IMR-90 (cell line): ENCODE measurements around the gene HUWE1. TPM values are rescaled to one million over a fixed set of nuclear protein-coding genes. Genes with fewer than 3 reads are reported as not detected.

ENCODE experiments used
- ATAC-seq: fragments of 200-7000 bp; cut with Tn5 transposase; 2 replicates; pipeline ENCODE4 v1.9.1; 2020; ENCODE audit warnings: low read depth, mild to moderate bottlenecking, moderate library complexity
- BruUV-seq: library from RNA; stranded (reverse); fragments of 400-500 nt; replicated peaks from 2 replicates; lab custom pipeline; 2021; lab: Mats Ljungman, UMichigan
- CTCF ChIA-PET: fragments of 300-600 bp; formaldehyde crosslinking; extraction: SDS; loops from one replicate; lab custom pipeline; 2021; ENCODE audit warnings: antibody characterized with exemption; lab: Yijun Ruan, JAX
- POLR2A ChIA-PET: fragments of 300-600 bp; sonication (Branson Sonifier 250); formaldehyde crosslinking; loops from one replicate; lab custom pipeline; 2022; ENCODE audit warnings: antibody characterized with exemption; ENCODE audit not compliant: unreplicated experiment; lab: Charles Lee
- DNase-seq: peaks from one replicate; pipeline ENCODE4 v3.0.0; 2013
- H2AFZ ChIP-seq: replicated peaks from 2 replicates; pipeline ENCODE3; 2013; ENCODE audit warnings: low read length, mild to moderate bottlenecking; ENCODE audit not compliant: poor library complexity
- H2AK5ac ChIP-seq: 2 replicates; pipeline ENCODE4 v1.6.1; 2013; ENCODE audit warnings: low read depth, low read length, inconsistent platforms
- H2AK9ac ChIP-seq: replicated peaks from 2 replicates; pipeline ENCODE3; 2013; ENCODE audit warnings: mild to moderate bottlenecking, low read depth, low read length, moderate library complexity; ENCODE audit not compliant: poor library complexity
- H2BK120ac ChIP-seq: 2 replicates; pipeline ENCODE4 v1.6.1; 2013; ENCODE audit warnings: low read depth, low read length, inconsistent platforms
- H2BK15ac ChIP-seq: 3 replicates; pipeline ENCODE4 v1.6.1; 2013; ENCODE audit warnings: low read depth, low read length, inconsistent platforms
- H2BK20ac ChIP-seq: 2 replicates; pipeline ENCODE4 v1.6.1; 2013; ENCODE audit warnings: low read depth, mild to moderate bottlenecking, inconsistent platforms, low read length, moderate library complexity
- H2BK5ac ChIP-seq: 2 replicates; pipeline ENCODE4 v1.6.1; 2013; ENCODE audit warnings: mild to moderate bottlenecking, low read depth, low read length, inconsistent platforms; ENCODE audit not compliant: poor library complexity, severe bottlenecking
- H3K14ac ChIP-seq: replicated peaks from 2 replicates; pipeline ENCODE4 v1.6.1; 2013; ENCODE audit warnings: low read depth, low read length, inconsistent platforms
- H3K18ac ChIP-seq: 2 replicates; pipeline ENCODE4 v1.6.1; 2013; ENCODE audit warnings: low read depth, low read length, control low read depth
- H3K23ac ChIP-seq: 2 replicates; pipeline ENCODE4 v1.6.1; 2013; ENCODE audit warnings: low read depth, low read length, inconsistent platforms
- H3K27ac ChIP-seq: 2 replicates; pipeline ENCODE4 v1.5.1; 2013; ENCODE audit warnings: mild to moderate bottlenecking, control low read depth, low read length; ENCODE audit not compliant: insufficient read depth
- H3K27me3 ChIP-seq: 2 replicates; pipeline ENCODE4 v1.6.1; 2013; ENCODE audit warnings: low read length; ENCODE audit not compliant: control insufficient read depth, insufficient read depth
- H3K36me3 ChIP-seq: 2 replicates; pipeline ENCODE4 v1.6.1; 2013; ENCODE audit warnings: low read length, mixed read lengths; ENCODE audit not compliant: control insufficient read depth, insufficient read depth
- H3K4ac ChIP-seq: 2 replicates; pipeline ENCODE4 v1.6.1; 2013; ENCODE audit warnings: low read depth, low read length, inconsistent platforms
- H3K4me1 ChIP-seq: 2 replicates; pipeline ENCODE4 v1.6.1; 2013; ENCODE audit warnings: low read length, mixed read lengths; ENCODE audit not compliant: control insufficient read depth, insufficient read depth
- H3K4me2 ChIP-seq: 2 replicates; pipeline ENCODE4 v1.6.1; 2013; ENCODE audit warnings: low read depth, mild to moderate bottlenecking, control low read depth, low read length, moderate library complexity
- H3K4me3 ChIP-seq: 2 replicates; pipeline ENCODE4 v1.5.1; 2013; ENCODE audit warnings: low read depth, mild to moderate bottlenecking, control low read depth, low read length, moderate library complexity; ENCODE audit not compliant: insufficient read depth
- H3K56ac ChIP-seq: 2 replicates; pipeline ENCODE4 v1.6.1; 2013; ENCODE audit warnings: low read length, inconsistent platforms; ENCODE audit not compliant: insufficient read depth; ENCODE audit errors: extremely low read depth
- H3K79me1 ChIP-seq, 2 experiments: 2 replicates each; pipeline ENCODE4 v1.6.1; 2013; ENCODE audit warnings: low read length in 2 of 2, inconsistent platforms in 1 of 2, low read depth in 1 of 2
- H3K9ac ChIP-seq: 2 replicates; pipeline ENCODE4 v1.6.1; 2013; ENCODE audit warnings: low read depth, low read length, control low read depth
- H3K9me1 ChIP-seq: 2 replicates; pipeline ENCODE4 v1.6.1; 2013; ENCODE audit warnings: low read length, inconsistent platforms; ENCODE audit not compliant: insufficient read depth
- H3K9me3 ChIP-seq: 2 replicates; pipeline ENCODE4 v1.6.1; 2013; ENCODE audit warnings: low read length; ENCODE audit not compliant: control insufficient read depth, insufficient read depth
- H4K20me1 ChIP-seq: 2 replicates; pipeline ENCODE4 v1.6.1; 2013; ENCODE audit warnings: low read length, inconsistent platforms; ENCODE audit not compliant: insufficient read depth
- H4K5ac ChIP-seq: 2 replicates; pipeline ENCODE4 v1.6.1; 2013; ENCODE audit warnings: mild to moderate bottlenecking, low read depth, low read length, control low read depth
- H4K8ac ChIP-seq, 2 experiments: 2 replicates each; pipeline ENCODE4 v1.6.1; 2013; ENCODE audit warnings: low read depth in 2 of 2, low read length in 2 of 2, control low read depth in 1 of 2, inconsistent platforms in 1 of 2
- H4K91ac ChIP-seq: 2 replicates; pipeline ENCODE4 v1.6.1; 2013; ENCODE audit warnings: low read depth, low read length, inconsistent platforms; ENCODE audit not compliant: insufficient read depth
- BHLHE40 ChIP-seq: fragments of 150-350 bp; IDR thresholded peaks from 2 replicates; pipeline ENCODE4 v1.6.1; 2016; ENCODE audit warnings: mild to moderate bottlenecking, low read depth, low read length
- CEBPB ChIP-seq: IDR thresholded peaks from 2 replicates; pipeline ENCODE4 v1.6.1; 2012; ENCODE audit warnings: low read depth, low read length, improper control_type of control experiment
- CHD1 ChIP-seq: IDR thresholded peaks from 2 replicates; pipeline ENCODE4 v1.6.1; 2012; ENCODE audit warnings: low read depth, low read length, improper control_type of control experiment
- FOS ChIP-seq: fragments of 150-350 bp; IDR thresholded peaks from 2 replicates; pipeline ENCODE4 v1.6.1; 2016; ENCODE audit warnings: low read depth, low read length
- MXI1 ChIP-seq: IDR thresholded peaks from 2 replicates; pipeline ENCODE4 v1.6.1; 2012; ENCODE audit warnings: low read depth, mild to moderate bottlenecking, low read length, moderate library complexity, borderline replicate concordance
- NFE2L2 ChIP-seq: fragments of 150-350 bp; IDR thresholded peaks from 2 replicates; pipeline ENCODE4 v1.6.1; 2016; ENCODE audit warnings: low read depth, mild to moderate bottlenecking, low read length
- POLR2A ChIP-seq: IDR thresholded peaks from 2 replicates; pipeline ENCODE4 v1.6.1; 2012; ENCODE audit warnings: mild to moderate bottlenecking, low read depth, low read length
- RAD21 ChIP-seq: IDR thresholded peaks from 2 replicates; pipeline ENCODE4 v1.6.1; 2012; ENCODE audit warnings: low read length, improper control_type of control experiment
- RCOR1 ChIP-seq: IDR thresholded peaks from 2 replicates; pipeline ENCODE4 v1.6.1; 2012; ENCODE audit warnings: mild to moderate bottlenecking, low read length, improper control_type of control experiment; ENCODE audit not compliant: insufficient replicate concordance
- RFX5 ChIP-seq: IDR thresholded peaks from 2 replicates; pipeline ENCODE4 v1.8.0; 2012; ENCODE audit warnings: low read depth, mild to moderate bottlenecking, low read length, moderate library complexity
- SMC3 ChIP-seq: fragments of 150-350 bp; IDR thresholded peaks from 2 replicates; pipeline ENCODE4 v1.6.1; 2016; ENCODE audit warnings: low read depth, mild to moderate bottlenecking, antibody characterized with exemption, low read length, moderate library complexity
- WGBS, 2 experiments: methylation state at CpG; one replicate each; pipeline versions ENCODE4 v1.1.5 to v1.1.7; 2013; ENCODE audit warnings: missing lambda C conversion rate in 2 of 2; ENCODE audit not compliant: insufficient read length in 1 of 2; ENCODE audit errors: extremely low coverage in 2 of 2; 5-methylcytosine and 5-hydroxymethylcytosine counted together
- dilution Hi-C: fragments of 300-500 bp; cut with HindIII; formaldehyde crosslinking; loops from one replicate; pipeline ENCODE4 v1.14.3; 2018; ENCODE audit warnings: low sequenced_read_pairs; ENCODE audit not compliant: unreplicated experiment
- in situ Hi-C: fragments of 300-500 bp; cut with MboI; formaldehyde crosslinking; loops from 3 replicates; pipeline ENCODE4 v1.14.3; 2019; ENCODE audit warnings: low sequenced_read_pairs, inconsistent platforms, mixed read lengths
- intact Hi-C: fragments of 100-400 bp; cut with micrococcal nuclease; formaldehyde crosslinking; loops from 2 replicates; pipeline ENCODE4 v1.10.0; 2022
- polyA plus RNA-seq, 3 experiments: library from polyadenylated mRNA; depleted of rRNA; stranded (reverse); fragments of >200 nt; gene quantifications; 2 replicates each; pipeline ENCODE4 v1.2.3, GENCODE V29; 2012; ENCODE audit warnings: low replicate concordance in 1 of 3
- total RNA-seq: library from RNA; depleted of rRNA; stranded (reverse); fragments of >200 nt; gene quantifications from 2 replicates; pipeline ENCODE4 v1.2.3, GENCODE V29; 2012

The HUWE1 gene
- total and polyA plus RNA-seq, 2 of the 4 experiments (the other 2 are of a cell fraction): 47.6 to 57.7 TPM

DNA sequence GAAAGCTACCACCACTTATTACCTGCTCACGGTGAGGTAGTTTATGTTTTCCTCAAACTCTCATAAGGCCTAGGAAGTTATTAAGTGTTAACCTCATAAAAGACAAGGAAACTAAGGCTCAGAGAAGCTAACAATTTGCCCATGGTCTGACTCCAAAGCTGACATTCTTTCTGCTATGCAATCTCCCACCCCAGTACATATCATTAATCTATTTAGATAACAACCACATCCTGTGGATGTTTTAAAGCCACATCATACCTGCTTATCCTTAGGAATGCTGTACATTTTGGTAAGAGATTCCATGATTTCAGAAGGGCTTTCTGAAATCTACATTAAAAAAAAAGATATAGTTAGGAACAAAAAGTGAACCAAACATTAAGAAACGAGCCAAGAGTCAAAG is 55.4 kb downstream of the HUWE1 start:
- Histone ChIP-seq H2AK9ac (no peak overlapping the region), H3K27ac (no peak overlapping the region; the same call in 1 of the 2 replicates), H3K27me3 (peaks cover 3% of the 10 kb centered on the region), H3K23ac (no peak overlapping the region), H3K56ac (no peak overlapping the region), H4K8ac (0 out of 4 replicates have a peak overlapping the region, but pooled peaks of 1 of the 2 experiments have one; percentile 34), H2BK120ac (peak overlapping the region; percentile 38; the same call in 1 of the 2 replicates), H3K4ac (peak overlapping the region; percentile 29; the same call in 1 of the 2 replicates), H3K9me1 (0 out of 2 replicates have a peak, but pooled peaks cover 2% of the 10 kb centered on the region), H3K9me3 (no peaks in the 10 kb centered on the region), H2BK15ac (0 out of 3 replicates have a peak overlapping the region, but pooled peaks have one; percentile 21), H3K14ac (0 out of 2 replicates have a peak overlapping the region, but pooled peaks have one; percentile 46), H4K91ac (no peak overlapping the region), H2AFZ (no peak overlapping the region), H3K4me2 (peak overlapping the region; percentile 45; the same call in 1 of the 2 replicates), H2BK5ac (peak overlapping the region; percentile 59), H2BK20ac (peak overlapping the region; percentile 47; the same call in 1 of the 2 replicates), H2AK5ac (no peak overlapping the region), H4K5ac (no peak overlapping the region), H3K9ac (no peak overlapping the region; the same call in 1 of the 2 replicates), H3K4me3 (no peak overlapping the region), H4K20me1 (peaks cover 10% of the 10 kb centered on the region; the same call in 1 of the 2 replicates), H3K79me1 (peaks cover 9 to 18% of the 10 kb centered on the region in 2 experiments; a peak in 3 of 4 replicates), H3K36me3 (peaks cover 24% of the 10 kb centered on the region), H3K18ac (peak overlapping the region; percentile 59), H3K4me1 (peaks cover 10% of the 10 kb centered on the region)
- peak; percentile 57 for ATAC-seq
- BruUV-seq: no TSS peak
- CTCF ChIA-PET: interaction anchor here (0.5 to 0.9 kb wide), 4 partner anchors 14 to 411 kb away, joined by 3 to 6 read pairs (median 4); no protein-coding TSS in a partner anchor
- in situ Hi-C loops (no loop called here), dilution Hi-C loops (no loop called here), intact Hi-C loops (loop anchor here (5.0 kb wide), 1 partner anchor 34 kb away; no protein-coding TSS in a partner anchor)
- POLR2A ChIA-PET: no interaction called here
- TF ChIP-seq NFE2L2: no peak
- TF ChIP-seq POLR2A: no peak
- no peak for TF ChIP-seq SMC3
- no peak for TF ChIP-seq CHD1
- no peak for TF ChIP-seq RFX5
- no peak for TF ChIP-seq RAD21
- TF ChIP-seq RCOR1: no peak
- no peak for TF ChIP-seq MXI1
- no peak for TF ChIP-seq FOS
- no peak for TF ChIP-seq CEBPB
- TF ChIP-seq BHLHE40: no peak
- no CpG with 5 or more reads among the region's 2 CpGs for WGBS, 2 experiments
- peak; percentile 41 for DNase-seq
